Measurements from ENCODE around the gene MUTYH.
A peak's percentile ranks its signal among the peaks of the same experiment; 100 is the strongest.
"Not testable (repeated sequence)": the region's sequence is repeated elsewhere in the genome, so short reads cannot be mapped to it uniquely, and the experiment has no call there.

MUTYH gene

GRCh38 chr1:45317166-45317565, 23.1 kb downstream of the MUTYH start:
- DNase-seq: no peak

GRCh38 chr1:45314266-45314665, 26.0 kb downstream of the MUTYH start:
- no peak for DNase-seq

GRCh38 chr1:45306905-45307304, 33.3 kb downstream of the MUTYH start:
- no peak for DNase-seq

- DNase-seq: no peak
Measured at GRCh38 chr1:45306319-45306718, 33.9 kb downstream of the MUTYH start.

- no peak for DNase-seq
Measured at GRCh38 chr1:45305231-45305630, 35.0 kb downstream of the MUTYH start.

GRCh38 chr1:45304311-45305081, 35.7 kb downstream of the MUTYH start:
- DNase-seq: no peak

GRCh38 chr1:45303520-45304310, 36.5 kb downstream of the MUTYH start:
- DNase-seq: peak; percentile 95

GRCh38 chr1:45302505-45303150, 37.6 kb downstream of the MUTYH start:
- no peak for DNase-seq

- no peak for DNase-seq
Measured at GRCh38 chr1:45300669-45300997, 39.6 kb downstream of the MUTYH start.

GRCh38 chr1:45299981-45300668, 40.1 kb downstream of the MUTYH start:
- DNase-seq: peak; percentile 31

GRCh38 chr1:45299296-45299695, 40.9 kb downstream of the MUTYH start:
- DNase-seq: no peak

GRCh38 chr1:45297666-45298356, 42.4 kb downstream of the MUTYH start:
- no peak for DNase-seq

- DNase-seq: no peak
Measured at GRCh38 chr1:45291716-45292115, 48.5 kb downstream of the MUTYH start.

GRCh38 chr1:45291002-45291401, 49.2 kb downstream of the MUTYH start:
- not testable (repeated sequence) for DNase-seq

GRCh38 chr1:45286521-45286920, 53.7 kb downstream of the MUTYH start:
- DNase-seq: not testable (repeated sequence)

- not testable (repeated sequence) for DNase-seq
Measured at GRCh38 chr1:45284858-45285257, 55.4 kb downstream of the MUTYH start.

- no peak for DNase-seq
Measured at GRCh38 chr1:45282351-45282750, 57.9 kb downstream of the MUTYH start.
